H1 (cell line): ENCODE results near the gene HS6ST1. TPM values are rescaled to one million over a fixed set of nuclear protein-coding genes. Genes with fewer than 3 reads are reported as not detected.

Source experiments
- CTCF ChIA-PET: fragments of 300-600 bp; sonication (Branson Sonifier 250); formaldehyde crosslinking; loops from one replicate; lab custom pipeline; 2021; ENCODE audit not compliant: partially characterized antibody; lab: Charles Lee
- POLR2A ChIA-PET: fragments of 300-600 bp; sonication (Branson Sonifier 250); formaldehyde crosslinking; loops from one replicate; lab custom pipeline; 2021; ENCODE audit warnings: inconsistent platforms; ENCODE audit not compliant: partially characterized antibody; lab: Charles Lee
- DNase-seq, 2 experiments: peaks; one replicate each; pipeline versions ENCODE4 v3.0.0 to v3.0.0-alpha.2; 2010 to 2022; ENCODE audit warnings: low spot score in 2 of 2, low read depth in 1 of 2, mixed read lengths in 1 of 2
- FAIRE-seq: peaks from 2 replicates; lab custom pipeline; 2011; peaks lifted over from hg19 to GRCh38; lab: Jason Lieb, UNC
- H2AFZ ChIP-seq: 2 replicates; pipeline ENCODE4 v1.8.1; 2012; ENCODE audit warnings: low read length, inconsistent platforms
- H2AK5ac ChIP-seq: 2 replicates; pipeline ENCODE4 v1.6.1; 2013; ENCODE audit warnings: low read depth, low read length
- H2BK120ac ChIP-seq: replicated peaks from 2 replicates; pipeline ENCODE3; 2013; ENCODE audit warnings: low read depth, low read length, inconsistent platforms
- H2BK12ac ChIP-seq: 2 replicates; pipeline ENCODE4 v1.6.1; 2013; ENCODE audit warnings: low read depth, low read length
- H2BK15ac ChIP-seq: 2 replicates; pipeline ENCODE4 v1.6.1; 2013; ENCODE audit warnings: low read length
- H2BK20ac ChIP-seq: 2 replicates; pipeline ENCODE4 v1.6.1; 2013; ENCODE audit warnings: low read length
- H2BK5ac ChIP-seq: 2 replicates; pipeline ENCODE4 v1.6.1; 2013; ENCODE audit warnings: low read depth, low read length
- H3K14ac ChIP-seq: 2 replicates; pipeline ENCODE4 v1.6.1; 2013; ENCODE audit warnings: inconsistent platforms; ENCODE audit not compliant: insufficient read length
- H3K18ac ChIP-seq: 2 replicates; pipeline ENCODE4 v1.6.1; 2013; ENCODE audit warnings: low read length; ENCODE audit errors: extremely low read depth
- H3K23ac ChIP-seq: 2 replicates; pipeline ENCODE4 v1.6.1; 2013; ENCODE audit warnings: inconsistent platforms; ENCODE audit not compliant: insufficient read length
- H3K23me2 ChIP-seq: 2 replicates; pipeline ENCODE4 v1.6.1; 2013; ENCODE audit warnings: low read depth, low read length
- H3K27ac ChIP-seq: 2 replicates; pipeline ENCODE4 v1.6.1; 2011; ENCODE audit warnings: low read depth, low read length, inconsistent platforms
- H3K27me3 ChIP-seq, 4 experiments: replicated peaks in 1 of 4; 1 replicate in 1 of 4; 2 replicates in 3 of 4; pipeline versions ENCODE4 v1.6.1 to v1.8.1; 2011 to 2013; ENCODE audit warnings: low read length in 3 of 4, mild to moderate bottlenecking in 3 of 4, inconsistent platforms in 2 of 4, mixed read lengths in 2 of 4, moderate library complexity in 1 of 4; ENCODE audit not compliant: control insufficient read depth in 3 of 4, insufficient read depth in 3 of 4; ENCODE audit errors: extremely low read depth in 1 of 4
- H3K36me3 ChIP-seq, 4 experiments: 2 replicates each; pipeline versions ENCODE4 v1.6.1 to v1.8.1; 2011 to 2013; ENCODE audit warnings: mild to moderate bottlenecking in 4 of 4, low read length in 3 of 4, moderate library complexity in 2 of 4, control low read depth in 1 of 4, inconsistent platforms in 1 of 4; ENCODE audit not compliant: insufficient read depth in 4 of 4, control insufficient read depth in 2 of 4
- H3K4ac ChIP-seq: replicated peaks from 2 replicates; pipeline ENCODE3; 2013; ENCODE audit warnings: low read length, low read depth, mixed read lengths, inconsistent platforms; ENCODE audit not compliant: insufficient read length
- H3K4me1 ChIP-seq, 4 experiments: replicated peaks in 1 of 4; 1 replicate in 1 of 4; 2 replicates in 3 of 4; pipeline versions ENCODE4 v1.6.1 to v1.8.1; 2011 to 2013; ENCODE audit warnings: low read length in 3 of 4, inconsistent platforms in 2 of 4, mixed read lengths in 1 of 4; ENCODE audit not compliant: insufficient read depth in 4 of 4, control insufficient read depth in 3 of 4
- H3K4me2 ChIP-seq, 2 experiments: 2 replicates each; pipeline versions ENCODE4 v1.6.1 to v1.8.1; 2011 to 2013; ENCODE audit warnings: low read depth in 2 of 2, low read length in 2 of 2, control low read depth in 1 of 2, inconsistent platforms in 1 of 2, mild to moderate bottlenecking in 1 of 2; ENCODE audit not compliant: insufficient read depth in 1 of 2
- H3K4me3 ChIP-seq, 4 experiments: fragments of 200-600, 300-600 bp in 1 of 4; sonication (generic), shearing (Covaris generic), sonication (Bioruptor Twin) in 1 of 4; 2 replicates each; pipeline versions ENCODE4 v1.5.1 to v1.8.1; 2011 to 2016; ENCODE audit warnings: low read length in 4 of 4, low read depth in 3 of 4, control low read depth in 2 of 4, inconsistent platforms in 2 of 4, mild to moderate bottlenecking in 2 of 4, mixed read lengths in 1 of 4, moderate library complexity in 1 of 4; ENCODE audit not compliant: insufficient read depth in 2 of 4; ENCODE audit errors: extremely low read depth in 1 of 4
- H3K56ac ChIP-seq: replicated peaks from 2 replicates; pipeline ENCODE3; 2013; ENCODE audit warnings: low read depth, mild to moderate bottlenecking, mixed read lengths, low read length, inconsistent platforms; ENCODE audit not compliant: insufficient read length
- H3K79me1 ChIP-seq: 2 replicates; pipeline ENCODE4 v1.6.1; 2013; ENCODE audit warnings: low read depth, low read length, control low read depth
- H3K79me2 ChIP-seq, 2 experiments: 2 replicates each; pipeline versions ENCODE4 v1.6.1 to v1.8.1; 2012 to 2013; ENCODE audit warnings: low read length in 2 of 2, mild to moderate bottlenecking in 2 of 2, inconsistent platforms in 1 of 2; ENCODE audit not compliant: insufficient read depth in 2 of 2, control insufficient read depth in 1 of 2
- H3K9ac ChIP-seq, 4 experiments: replicated peaks in 1 of 4; 1 replicate in 1 of 4; 2 replicates in 3 of 4; pipeline versions ENCODE4 v1.6.1 to v1.8.1; 2011 to 2013; ENCODE audit warnings: low read depth in 3 of 4, low read length in 3 of 4, control low read depth in 2 of 4, mild to moderate bottlenecking in 2 of 4, moderate library complexity in 2 of 4, inconsistent platforms in 1 of 4; ENCODE audit errors: extremely low read depth in 1 of 4
- H3K9me3 ChIP-seq, 2 experiments: 2 replicates each; pipeline versions ENCODE4 v1.6.1 to v1.8.1; 2012 to 2013; ENCODE audit warnings: mild to moderate bottlenecking in 2 of 2, moderate library complexity in 2 of 2, control low read depth in 1 of 2, inconsistent platforms in 1 of 2, low read depth in 1 of 2, low read length in 1 of 2, mixed read lengths in 1 of 2; ENCODE audit not compliant: insufficient read depth in 2 of 2
- H4K20me1 ChIP-seq, 2 experiments: replicated peaks in 1 of 2; 2 replicates each; pipeline versions ENCODE3 to v1.8.1; 2011 to 2013; ENCODE audit warnings: inconsistent platforms in 2 of 2, low read length in 2 of 2, mild to moderate bottlenecking in 1 of 2; ENCODE audit not compliant: insufficient read depth in 2 of 2, control insufficient read depth in 1 of 2
- H4K5ac ChIP-seq: 2 replicates; pipeline ENCODE4 v1.6.1; 2013; ENCODE audit warnings: low read length, low read depth, mixed read lengths, inconsistent platforms; ENCODE audit not compliant: insufficient read length
- H4K8ac ChIP-seq: 2 replicates; pipeline ENCODE4 v1.8.0; 2013; ENCODE audit warnings: mild to moderate bottlenecking, moderate library complexity, low read length, inconsistent platforms; ENCODE audit not compliant: insufficient read depth; ENCODE audit errors: extremely low read depth
- H4K91ac ChIP-seq: replicated peaks from 2 replicates; pipeline ENCODE3; 2013; ENCODE audit warnings: low read length, mixed read lengths, inconsistent platforms; ENCODE audit not compliant: insufficient read length
- BACH1 ChIP-seq: IDR thresholded peaks from 2 replicates; pipeline ENCODE4 v1.6.1; 2012; ENCODE audit warnings: low read length, improper control_type of control experiment
- CREB1 ChIP-seq: IDR thresholded peaks from 2 replicates; pipeline ENCODE4 v1.6.1; 2012; ENCODE audit warnings: inconsistent platforms
- NANOG ChIP-seq: IDR thresholded peaks from 2 replicates; pipeline ENCODE4 v1.6.1; 2011; ENCODE audit warnings: low read length, low read depth, mild to moderate bottlenecking, inconsistent platforms; ENCODE audit not compliant: insufficient read depth, poor library complexity, severe bottlenecking
- RAD21 ChIP-seq, 2 experiments: IDR thresholded peaks in 1 of 2; conservative IDR thresholded peaks in 1 of 2; 2 replicates each; pipeline ENCODE4 v1.6.1; 2011; ENCODE audit warnings: low read depth in 2 of 2, low read length in 2 of 2, improper control_type of control experiment in 1 of 2, inconsistent platforms in 1 of 2, mild to moderate bottlenecking in 1 of 2, moderate library complexity in 1 of 2
- SIN3A ChIP-seq, 2 experiments: IDR thresholded peaks in 1 of 2; conservative IDR thresholded peaks in 1 of 2; 2 replicates each; pipeline ENCODE4 v1.6.1; 2011 to 2012; ENCODE audit warnings: low read length in 2 of 2, improper control_type of control experiment in 1 of 2, low read depth in 1 of 2, mild to moderate bottlenecking in 1 of 2
- TAF1 ChIP-seq: IDR thresholded peaks from 2 replicates; pipeline ENCODE4 v1.6.1; 2011; ENCODE audit warnings: mild to moderate bottlenecking, low read depth, low read length
- WGBS, 2 experiments: shearing (Covaris generic) in 1 of 2; methylation state at CpG; one replicate each; pipeline versions ENCODE4 v1.1.6 to v1.1.7; 2013 to 2015; ENCODE audit warnings: low lambda C conversion rate in 2 of 2, mixed read lengths in 2 of 2, inconsistent platforms in 1 of 2, low coverage in 1 of 2, missing lambda C conversion rate in 1 of 2; ENCODE audit not compliant: insufficient replicate concordance in 2 of 2, insufficient coverage in 1 of 2, insufficient read length in 1 of 2; ENCODE audit errors: extremely low coverage in 1 of 2, missing lambda C conversion rate in 1 of 2; 5-methylcytosine and 5-hydroxymethylcytosine counted together
- polyA plus RNA-seq, 7 experiments: library from polyadenylated mRNA; depleted of rRNA in 3 of 7; stranded (reverse) in 5 of 7; unstranded in 2 of 7; fragments of >200 nt in 5 of 7; fragments of 200-250 nt in 2 of 7; gene quantifications; 1 replicate in 5 of 7; 2 replicates in 1 of 7; 4 replicates in 1 of 7; pipeline versions ENCODE4 v1.2.1 to v1.2.3, GENCODE V29; 2011 to 2013; ENCODE audit warnings: missing spikeins in 2 of 7, mixed read lengths in 2 of 7
- total RNA-seq: library from RNA; stranded (reverse); fragmentation: NEBNext Ultra II Directional; extraction: Animal tissue kit (Norgen Biotek cat#: 25700); gene quantifications from 2 replicates; pipeline ENCODE4 v1.2.1, GENCODE V29; 2021
- TF ChIP-seq, protein P1 (sequence below): IDR thresholded peaks from 2 replicates; pipeline ENCODE4 v1.6.1; 2012; ENCODE audit warnings: inconsistent platforms

The HS6ST1 gene
- total and polyA plus RNA-seq, 2 of the 8 experiments (the other 6 are each of a cell fraction or from before 2014, with no cell fraction given): 37.4 to 74.6 TPM

DNA sequence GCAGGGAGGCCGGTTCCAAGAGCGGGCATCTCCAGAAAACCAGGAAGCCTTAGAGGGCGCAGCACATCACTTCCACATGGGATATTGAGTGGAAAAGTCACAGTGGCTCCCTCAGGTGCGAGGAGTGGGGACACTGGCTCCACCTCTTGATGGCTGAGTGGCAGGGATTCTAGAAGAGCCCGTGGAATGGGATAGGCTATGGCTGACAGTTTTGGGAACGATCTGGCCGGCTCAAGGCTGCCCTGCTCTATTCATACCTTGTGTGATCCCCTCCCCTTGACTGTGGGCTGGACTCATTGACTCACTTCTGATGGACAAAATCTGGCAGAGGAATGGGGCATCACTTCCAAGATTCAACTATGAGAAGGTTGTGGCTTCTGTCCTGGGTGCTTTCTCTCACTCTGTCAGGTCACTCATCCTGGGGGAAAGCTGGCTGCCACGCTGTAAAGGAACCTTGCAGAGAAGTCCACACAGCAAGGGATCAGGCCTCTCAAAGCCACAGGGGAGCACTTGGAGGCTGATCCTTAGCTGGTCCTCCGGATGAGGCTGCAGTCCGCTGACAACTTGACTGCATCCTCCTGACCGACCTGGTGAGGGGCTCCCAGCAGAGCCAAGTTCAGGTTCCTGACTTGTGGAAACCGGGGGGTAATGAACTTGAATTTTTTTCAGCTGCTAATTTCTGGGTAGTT, 46.7 kb upstream of the HS6ST1 start:
- DNase-seq (no peak), FAIRE-seq (no peak)
- no peaks in the 10 kb centered on the region for H3K9me3 ChIP-seq
- TF ChIP-seq, protein P1, sequence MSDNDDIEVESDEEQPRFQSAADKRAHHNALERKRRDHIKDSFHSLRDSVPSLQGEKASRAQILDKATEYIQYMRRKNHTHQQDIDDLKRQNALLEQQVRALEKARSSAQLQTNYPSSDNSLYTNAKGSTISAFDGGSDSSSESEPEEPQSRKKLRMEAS: no peak
- TF ChIP-seq TAF1: no peak
- no peak for TF ChIP-seq CREB1
- no peak for TF ChIP-seq SIN3A (conservative IDR thresholded peaks at IDR 0.05 in 1 of 2, IDR thresholded peaks at IDR 0.05 in 1 of 2; ENCODE audit: low read depth in 1 of 2, low read length in 2 of 2)
- TF ChIP-seq BACH1: no peak
- TF ChIP-seq RAD21 (IDR thresholded peaks at IDR 0.05 in 1 of 2, conservative IDR thresholded peaks at IDR 0.05 in 1 of 2; ENCODE audit: low read depth in 2 of 2, low read length in 2 of 2): no peak
- TF ChIP-seq NANOG: no peak
- H3K79me2 ChIP-seq: no peaks in the 10 kb centered on the region
- H3K23me2 ChIP-seq: no peaks in the 10 kb centered on the region
- no peaks in the 10 kb centered on the region for H3K79me1 ChIP-seq
- H3K36me3 ChIP-seq: no peaks in the 10 kb centered on the region
- no peak overlapping the region for H3K56ac ChIP-seq
- H2BK15ac ChIP-seq: no peak overlapping the region
- peak overlapping the region; percentile 72; the same call in 1 of the 2 replicates for H2BK20ac ChIP-seq
- H4K91ac ChIP-seq: no peak overlapping the region
- no peak overlapping the region for H3K4me2 ChIP-seq
- H3K4me3 ChIP-seq: no peak overlapping the region
- peaks cover 6 to 39% (median 28%) of the 10 kb centered on the region in 4 experiments for H3K4me1 ChIP-seq
- no peak overlapping the region for H3K23ac ChIP-seq
- WGBS, 2 experiments: 91% methylated on average over 12 of the region's 12 CpGs; no CpG with 5 or more reads in 1 of the 2 experiments
- H2BK5ac ChIP-seq: no peak overlapping the region; the same call in 1 of the 2 replicates
- H3K14ac ChIP-seq: no peak overlapping the region
- no peak overlapping the region for H4K8ac ChIP-seq
- H2BK12ac ChIP-seq: peak overlapping the region; percentile 98; the same call in 1 of the 2 replicates
- CTCF ChIA-PET: no interaction called here
- H3K27me3 ChIP-seq: no peaks in the 10 kb centered on the region; a peak in 1 of 7 replicates
- H3K9ac ChIP-seq: no peak overlapping the region
- H3K4ac ChIP-seq: no peak overlapping the region
- peak overlapping the region; percentile 93 for H2AK5ac ChIP-seq
- no peak overlapping the region for H4K5ac ChIP-seq
- H4K20me1 ChIP-seq: no peaks in the 10 kb centered on the region
- H3K27ac ChIP-seq: no peak overlapping the region
- H3K18ac ChIP-seq: no peak overlapping the region
- POLR2A ChIA-PET: interaction anchor here (0.6 to 2.7 kb wide), 3 partner anchors 13 to 902 kb away, joined by 3 to 12 read pairs (median 4); no protein-coding TSS in a partner anchor
- no peak overlapping the region for H2BK120ac ChIP-seq
- H2AFZ ChIP-seq: no peak overlapping the region
